Body of pancreas (tissue), 4 donors: ENCODE measurements around the gene HTATSF1. TPM values are rescaled to one million over a fixed set of nuclear protein-coding genes. Genes with fewer than 3 reads are reported as not detected.

Source experiments
- ATAC-seq: fragments of 150-250 bp; one replicate; pipeline ENCODE4 v1.9.1; 2016
- DNase-seq, 4 donors: peaks; one replicate each; pipeline ENCODE4 v3.0.0-alpha.2; 2019
- H3K27ac ChIP-seq, 4 donors: fragments of 200-600 bp; sonication (generic); 1 replicate in 3 of 4; 2 replicates in 1 of 4; pipeline versions ENCODE4 v1.5.1 to v1.6.1; 2016 to 2019; ENCODE audit warnings: mild to moderate bottlenecking in 1 of 4, mixed read lengths in 1 of 4, moderate library complexity in 1 of 4
- H3K27me3 ChIP-seq, 2 donors: fragments of 200-600 bp; sonication (generic); one replicate each; pipeline ENCODE4 v1.6.0; 2016; ENCODE audit warnings: mild to moderate bottlenecking in 1 of 2
- H3K36me3 ChIP-seq, 2 donors: fragments of 200-600 bp; sonication (generic); replicated peaks in 1 of 2; 2 replicates each; pipeline ENCODE4 v1.5.1; 2016; ENCODE audit warnings: low read depth in 2 of 2; ENCODE audit not compliant: insufficient read depth in 1 of 2
- H3K4me1 ChIP-seq: fragments of 200-600 bp; sonication (generic); one replicate; pipeline ENCODE4 v1.6.0; 2016
- H3K4me3 ChIP-seq, 2 donors: fragments of 200-600 bp; sonication (generic); 1 replicate in 1 of 2; 2 replicates in 1 of 2; pipeline ENCODE4 v1.5.1; 2016 to 2019
- H3K9me3 ChIP-seq, 3 donors: fragments of 200-600 bp; sonication (generic); 1 replicate in 2 of 3; 2 replicates in 1 of 3; pipeline ENCODE4 v1.5.1; 2016
- POLR2A ChIP-seq, 3 donors: fragments of 450-650 bp; IDR thresholded peaks; one replicate each; pipeline ENCODE4 v1.6.1; 2016; ENCODE audit warnings: antibody characterized with exemption in 3 of 3, mild to moderate bottlenecking in 2 of 3
- WGBS, 2 donors: methylation state at CpG; one replicate each; pipeline ENCODE4 v1.1.5; 2017; 5-methylcytosine and 5-hydroxymethylcytosine counted together
- intact Hi-C: fragments of 100-400 bp; cut with DNase I; formaldehyde crosslinking; loops from one replicate; pipeline ENCODE4 v1.15.1; 2023
- total RNA-seq, 2 donors: library from RNA; depleted of rRNA; stranded (reverse); fragments of >200 nt; gene quantifications; one replicate each; pipeline ENCODE4 v1.1.0, GENCODE V29; 2016
- TF ChIP-seq, protein P1 (sequence below), 7 experiments: fragments of 450-650 bp in 4 of 7; fragments of 200-600 bp in 3 of 7; sonication (generic) in 3 of 7; IDR thresholded peaks; one replicate each; pipeline ENCODE4 v1.5.1; 2016 to 2019; ENCODE audit warnings: antibody characterized with exemption in 7 of 7

The HTATSF1 gene
- total RNA-seq, 2 donors from 2014 or later = 27.8 to 44.2 TPM

DNA sequence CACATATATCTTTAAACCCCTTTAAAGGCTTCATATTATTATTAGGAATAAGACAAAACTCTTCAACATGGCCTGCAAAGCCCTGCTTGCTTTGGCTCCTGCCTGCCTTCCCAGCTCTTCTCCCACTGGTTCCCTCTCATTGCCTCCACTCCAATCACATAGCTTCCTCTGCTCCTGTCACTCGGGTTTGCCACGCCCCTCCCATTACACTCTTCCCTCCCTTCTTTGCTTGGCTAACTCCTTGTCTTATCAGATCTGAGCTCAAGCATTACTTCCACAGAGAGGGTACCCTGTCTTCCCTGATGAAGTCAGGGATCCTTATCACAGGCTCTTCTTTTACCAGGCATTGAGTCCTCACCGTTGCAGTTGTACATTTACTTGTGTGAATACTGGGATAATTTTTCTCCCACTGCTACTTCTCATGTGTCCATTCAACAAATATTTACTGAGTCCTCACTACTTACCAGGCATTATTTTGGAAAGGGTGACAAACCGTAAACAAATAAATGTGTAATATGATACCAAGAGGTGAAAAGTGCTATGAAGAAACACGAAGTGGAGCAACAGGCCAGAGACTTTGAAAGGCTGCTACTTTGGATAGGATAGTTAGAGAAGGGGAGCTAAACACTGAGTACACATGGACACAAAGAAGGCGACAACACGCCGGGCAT is 31.4 kb downstream of the HTATSF1 start:
- no peaks in the 10 kb centered on the region for H3K36me3 ChIP-seq
- H3K27me3 ChIP-seq = no peaks in the 10 kb centered on the region
- H3K27ac ChIP-seq = no peak overlapping the region
- H3K4me3 ChIP-seq = no peak overlapping the region
- H3K9me3 ChIP-seq = no peaks in the 10 kb centered on the region
- no peak for ATAC-seq
- no peak for DNase-seq
- TF ChIP-seq, protein P1, sequence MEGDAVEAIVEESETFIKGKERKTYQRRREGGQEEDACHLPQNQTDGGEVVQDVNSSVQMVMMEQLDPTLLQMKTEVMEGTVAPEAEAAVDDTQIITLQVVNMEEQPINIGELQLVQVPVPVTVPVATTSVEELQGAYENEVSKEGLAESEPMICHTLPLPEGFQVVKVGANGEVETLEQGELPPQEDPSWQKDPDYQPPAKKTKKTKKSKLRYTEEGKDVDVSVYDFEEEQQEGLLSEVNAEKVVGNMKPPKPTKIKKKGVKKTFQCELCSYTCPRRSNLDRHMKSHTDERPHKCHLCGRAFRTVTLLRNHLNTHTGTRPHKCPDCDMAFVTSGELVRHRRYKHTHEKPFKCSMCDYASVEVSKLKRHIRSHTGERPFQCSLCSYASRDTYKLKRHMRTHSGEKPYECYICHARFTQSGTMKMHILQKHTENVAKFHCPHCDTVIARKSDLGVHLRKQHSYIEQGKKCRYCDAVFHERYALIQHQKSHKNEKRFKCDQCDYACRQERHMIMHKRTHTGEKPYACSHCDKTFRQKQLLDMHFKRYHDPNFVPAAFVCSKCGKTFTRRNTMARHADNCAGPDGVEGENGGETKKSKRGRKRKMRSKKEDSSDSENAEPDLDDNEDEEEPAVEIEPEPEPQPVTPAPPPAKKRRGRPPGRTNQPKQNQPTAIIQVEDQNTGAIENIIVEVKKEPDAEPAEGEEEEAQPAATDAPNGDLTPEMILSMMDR (IDR thresholded peaks at IDR 0.05) = no peak
- TF ChIP-seq POLR2A (IDR thresholded peaks at IDR 0.05) = no peak
- intact Hi-C loops = no loop called here
- WGBS, 2 donors = 58 to 67% methylated on average over 8 of the region's 8 CpGs
- H3K4me1 ChIP-seq = no peaks in the 10 kb centered on the region

DNA sequence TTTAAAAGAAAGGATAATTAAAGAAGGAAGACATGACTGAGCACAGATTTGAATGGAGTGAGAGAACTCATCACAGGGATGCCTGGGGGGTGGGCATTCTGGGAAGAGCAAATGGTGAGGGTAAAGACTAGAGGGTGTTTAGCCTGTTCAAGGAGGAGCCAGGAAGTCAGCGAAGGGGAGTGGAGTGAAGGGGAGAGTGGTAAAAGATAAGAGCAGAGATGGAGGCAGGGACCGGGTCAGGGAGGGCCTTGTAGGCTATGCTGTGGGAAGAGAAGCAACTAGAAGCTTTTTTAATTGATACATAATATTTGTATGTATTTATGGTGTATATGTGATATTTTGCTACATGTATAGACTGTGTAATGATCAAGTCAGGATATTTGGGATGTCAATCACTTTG is 32.4 kb downstream of the HTATSF1 start:
- no peak for DNase-seq
- Histone ChIP-seq H3K4me1 (no peaks in the 10 kb centered on the region), H3K36me3 (no peaks in the 10 kb centered on the region), H3K27ac (no peak overlapping the region), H3K27me3 (no peaks in the 10 kb centered on the region), H3K4me3 (no peak overlapping the region), H3K9me3 (no peaks in the 10 kb centered on the region)
- intact Hi-C loops = no loop called here
- TF ChIP-seq, protein P1 (IDR thresholded peaks at IDR 0.05) = no peak
- no peak for TF ChIP-seq POLR2A (IDR thresholded peaks at IDR 0.05)
- 65 to 74% methylated on average over 2 of the region's 2 CpGs for WGBS, 2 donors
- no peak for ATAC-seq

DNA sequence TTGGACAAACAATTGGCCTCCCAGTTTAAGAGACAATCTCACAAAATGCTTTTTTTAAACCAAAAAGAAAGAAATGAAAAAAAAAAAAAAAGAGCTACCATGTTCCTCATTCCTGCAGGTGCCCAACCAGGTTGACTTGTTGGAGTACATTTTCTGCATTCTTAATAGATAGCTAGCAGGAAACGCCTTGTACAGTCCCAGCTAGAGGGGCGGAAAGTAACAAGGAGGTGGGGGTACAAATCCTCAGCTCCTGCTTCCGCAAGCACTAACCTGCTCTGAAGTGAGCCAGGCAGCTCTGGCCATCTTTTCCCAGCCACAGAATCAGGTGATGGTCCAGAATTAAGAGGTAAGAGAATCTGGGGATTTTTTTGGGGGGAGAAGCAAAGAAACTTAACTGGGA is 34.6 kb downstream of the HTATSF1 start, which contains the start of gene VGLL1:
Gene VGLL1 (plus strand): TSS at position 265 of the 400 bp plus-strand sequence. CDS start 3,806 bp downstream, outside the sequence.
- no peak for TF ChIP-seq POLR2A (IDR thresholded peaks at IDR 0.05)
- TF ChIP-seq, protein P1 (IDR thresholded peaks at IDR 0.05) = no peak
- 52 to 54% methylated on average over 3 of the region's 3 CpGs for WGBS, 2 donors
- H3K4me3 ChIP-seq = no peak within 1 kb of the TSS
- H3K36me3 ChIP-seq = no peaks in the 10 kb centered on the region
- H3K27me3 ChIP-seq = no peaks in the 10 kb centered on the region
- no peak for DNase-seq
- no peak within 1 kb of the TSS for H3K27ac ChIP-seq
- H3K9me3 ChIP-seq = no peaks in the 10 kb centered on the region
- no peak for ATAC-seq
- H3K4me1 ChIP-seq = no peaks in the 10 kb centered on the region
- intact Hi-C loops = no loop called here

DNA sequence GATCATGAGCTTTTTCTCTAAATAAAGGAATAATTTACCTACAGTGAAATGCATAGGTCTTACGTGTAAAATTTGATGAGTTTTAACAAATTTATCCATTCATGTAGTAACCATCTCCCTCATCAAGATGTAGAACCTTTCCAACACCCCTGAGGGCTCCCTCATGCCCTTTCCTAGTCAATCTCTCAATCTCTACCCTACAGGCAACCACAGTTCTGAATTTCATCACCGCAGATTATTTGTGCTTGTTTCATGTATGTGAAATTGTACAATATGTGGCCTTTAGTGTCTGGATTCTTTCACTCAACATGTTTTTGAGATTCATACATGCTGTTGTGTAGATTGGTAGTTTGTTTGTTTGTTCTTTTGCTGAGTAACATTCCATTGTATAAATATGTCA is 36.7 kb downstream of the HTATSF1 start:
- DNase-seq (no peak), ATAC-seq (no peak)
- H3K4me1 ChIP-seq = no peaks in the 10 kb centered on the region
- intact Hi-C loops = no loop called here
- 73 to 90% methylated on average over 2 of the region's 2 CpGs for WGBS, 2 donors
- H3K27ac ChIP-seq = no peak overlapping the region
- H3K9me3 ChIP-seq = no peaks in the 10 kb centered on the region
- H3K36me3 ChIP-seq = no peaks in the 10 kb centered on the region
- H3K4me3 ChIP-seq = no peak overlapping the region
- TF ChIP-seq, protein P1 (IDR thresholded peaks at IDR 0.05) = no peak
- TF ChIP-seq POLR2A (IDR thresholded peaks at IDR 0.05) = no peak
- H3K27me3 ChIP-seq = no peaks in the 10 kb centered on the region

DNA sequence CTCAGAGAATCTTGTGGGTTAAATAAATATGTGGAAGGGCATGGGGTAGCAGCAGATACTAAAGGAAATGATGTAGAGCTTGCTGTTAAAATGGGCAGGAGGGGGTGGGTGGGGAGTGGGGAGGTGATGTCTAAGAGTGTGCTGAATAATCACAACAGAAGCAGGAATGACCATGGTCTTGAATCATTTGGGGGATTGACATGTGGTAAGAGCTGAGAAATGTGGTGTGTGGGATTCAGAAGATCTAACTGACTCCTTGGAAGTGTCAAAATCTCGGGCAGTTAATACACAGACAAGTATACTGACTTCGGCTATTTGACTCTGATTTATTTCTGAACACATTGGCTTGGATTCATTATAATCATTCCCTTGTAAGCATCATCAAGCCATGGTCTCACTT is 41.4 kb downstream of the HTATSF1 start:
- Histone ChIP-seq H3K4me1 (no peaks in the 10 kb centered on the region), H3K27me3 (no peaks in the 10 kb centered on the region), H3K27ac (no peak overlapping the region), H3K4me3 (no peak overlapping the region), H3K9me3 (no peaks in the 10 kb centered on the region), H3K36me3 (no peaks in the 10 kb centered on the region)
- intact Hi-C loops = no loop called here
- WGBS, 2 donors = 69 to 83% methylated on average over 2 of the region's 2 CpGs
- no peak for DNase-seq
- TF ChIP-seq, protein P1 (IDR thresholded peaks at IDR 0.05) = no peak
- TF ChIP-seq POLR2A (IDR thresholded peaks at IDR 0.05) = no peak
- no peak for ATAC-seq
